HepG2 (cell line): ENCODE measurements around the gene ZKSCAN1. TPM values are rescaled to one million over a fixed set of nuclear protein-coding genes. Genes with fewer than 3 reads are reported as not detected.

Source experiments
- CENPT ChIP-seq: sonication (generic); formaldehyde crosslinking; IDR thresholded peaks from 2 replicates; pipeline ENCODE4 v1.8.0; 2022; ENCODE audit warnings: low read depth, mild to moderate bottlenecking, moderate library complexity, missing genetic modification reagents
- KLF15 ChIP-seq: sonication (generic); formaldehyde crosslinking; IDR thresholded peaks from 2 replicates; pipeline ENCODE4 v1.8.1; 2023; ENCODE audit warnings: borderline replicate concordance, mild to moderate bottlenecking, inconsistent platforms, missing genetic modification reagents, mixed read lengths
- KMT2B ChIP-seq: IDR thresholded peaks from 2 replicates; pipeline ENCODE4 v1.6.1; 2016; ENCODE audit warnings: missing genetic modification reagents, missing compliant biosample characterization
- NR1H2 ChIP-seq: sonication (generic); formaldehyde crosslinking; IDR thresholded peaks from 2 replicates; pipeline ENCODE4 v1.8.1; 2022; ENCODE audit warnings: low read depth, missing genetic modification reagents, borderline replicate concordance
- ZNF598 ChIP-seq: sonication (generic); formaldehyde crosslinking; IDR thresholded peaks from 2 replicates; pipeline ENCODE4 v1.5.1; 2020; ENCODE audit warnings: mild to moderate bottlenecking, missing genetic modification reagents, borderline replicate concordance
- ZNF703 ChIP-seq: sonication (generic); formaldehyde crosslinking; IDR thresholded peaks from 2 replicates; pipeline ENCODE4 v1.5.1; 2020; ENCODE audit warnings: missing genetic modification reagents, mild to moderate bottlenecking, moderate library complexity, borderline replicate concordance
- polyA plus RNA-seq, 8 experiments: library from polyadenylated mRNA; depleted of rRNA in 3 of 8; stranded (reverse) in 7 of 8; unstranded in 1 of 8; fragments of >200 nt; fragmentation: Illumina TruSeq in 4 of 8; extraction: Trizol in 4 of 8; gene quantifications; 2 replicates each; pipeline versions ENCODE4 v1.2.1 to v1.2.3, GENCODE V29; 2011 to 2016; ENCODE audit warnings: low read depth in 4 of 8, missing spikeins in 1 of 8, mixed read lengths in 1 of 8; ENCODE audit not compliant: insufficient read depth in 1 of 8
- total RNA-seq, 5 experiments: library from RNA; depleted of rRNA; stranded (reverse); fragments of >200 nt; fragmentation: Illumina TruSeq; extraction: Trizol; gene quantifications; 2 replicates each; pipeline ENCODE4 v1.2.3, GENCODE V29; 2016; ENCODE audit warnings: low read depth in 1 of 5
- TF ChIP-seq, protein P1 (sequence below), 2 experiments: fragments of 450-650 bp in 1 of 2; sonication (generic) in 1 of 2; formaldehyde crosslinking in 1 of 2; IDR thresholded peaks; 2 replicates each; pipeline versions ENCODE4 v1.6.1 to v1.8.0; 2016 to 2022; ENCODE audit warnings: antibody characterized with exemption in 1 of 2, mild to moderate bottlenecking in 1 of 2, missing genetic modification reagents in 1 of 2
- TF ChIP-seq, protein P2 (sequence below): sonication (generic); formaldehyde crosslinking; IDR thresholded peaks from 2 replicates; pipeline ENCODE4 v1.5.1; 2020; ENCODE audit warnings: mild to moderate bottlenecking, moderate library complexity, missing genetic modification reagents
- TF ChIP-seq, protein P3 (sequence below): sonication (generic); formaldehyde crosslinking; IDR thresholded peaks from 2 replicates; pipeline ENCODE4 v1.4.0; 2020; ENCODE audit warnings: missing genetic modification reagents
- TF ChIP-seq, protein P4 (sequence below): sonication (generic); formaldehyde crosslinking; IDR thresholded peaks from 2 replicates; pipeline ENCODE4 v1.5.0; 2020; ENCODE audit warnings: missing genetic modification reagents
- TF ChIP-seq, protein P5 (sequence below): sonication (generic); formaldehyde crosslinking; IDR thresholded peaks from 2 replicates; pipeline ENCODE4 v1.5.0; 2020; ENCODE audit warnings: mild to moderate bottlenecking, missing genetic modification reagents
- TF ChIP-seq, protein P6 (sequence below): sonication (generic); formaldehyde crosslinking; IDR thresholded peaks from 2 replicates; pipeline ENCODE4 v1.8.1; 2023; ENCODE audit warnings: mild to moderate bottlenecking, missing genetic modification reagents

Gene ZKSCAN1
- total and polyA plus RNA-seq, 2 of the 13 experiments (the other 11 are each of a cell fraction or from before 2014, with no cell fraction given) = 46.4 to 60.6 TPM

DNA sequence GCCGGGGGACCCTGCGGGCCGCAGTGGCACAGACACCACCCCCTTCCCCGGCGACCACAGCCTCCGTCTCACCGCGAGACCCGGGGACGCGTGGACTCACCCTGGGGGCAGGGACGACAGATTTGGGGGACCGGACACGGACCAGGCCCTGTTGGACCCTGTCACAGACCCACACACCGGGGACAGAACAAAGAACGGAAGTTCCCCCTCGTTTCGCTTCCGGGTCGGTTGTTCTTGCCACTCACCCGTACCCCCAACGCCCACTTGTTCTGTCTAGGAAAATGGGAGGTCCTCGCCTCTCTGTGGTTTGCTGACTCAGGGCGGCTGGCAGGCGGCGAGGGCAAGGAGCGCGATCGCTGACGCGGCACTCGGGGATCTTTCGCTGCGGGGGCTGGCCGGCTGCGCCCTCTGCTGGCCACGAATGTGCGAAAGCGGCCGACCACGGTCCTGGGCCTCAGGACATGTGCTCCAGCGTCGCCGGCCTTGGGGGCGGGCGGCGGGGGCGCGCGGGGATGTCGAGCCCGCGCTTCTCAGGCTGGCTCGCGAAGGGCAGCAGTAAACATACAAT lies 66.2 kb downstream of the ZKSCAN1 start, which contains the start of gene ZNF3 (continued):
- TF ChIP-seq, protein P1, sequence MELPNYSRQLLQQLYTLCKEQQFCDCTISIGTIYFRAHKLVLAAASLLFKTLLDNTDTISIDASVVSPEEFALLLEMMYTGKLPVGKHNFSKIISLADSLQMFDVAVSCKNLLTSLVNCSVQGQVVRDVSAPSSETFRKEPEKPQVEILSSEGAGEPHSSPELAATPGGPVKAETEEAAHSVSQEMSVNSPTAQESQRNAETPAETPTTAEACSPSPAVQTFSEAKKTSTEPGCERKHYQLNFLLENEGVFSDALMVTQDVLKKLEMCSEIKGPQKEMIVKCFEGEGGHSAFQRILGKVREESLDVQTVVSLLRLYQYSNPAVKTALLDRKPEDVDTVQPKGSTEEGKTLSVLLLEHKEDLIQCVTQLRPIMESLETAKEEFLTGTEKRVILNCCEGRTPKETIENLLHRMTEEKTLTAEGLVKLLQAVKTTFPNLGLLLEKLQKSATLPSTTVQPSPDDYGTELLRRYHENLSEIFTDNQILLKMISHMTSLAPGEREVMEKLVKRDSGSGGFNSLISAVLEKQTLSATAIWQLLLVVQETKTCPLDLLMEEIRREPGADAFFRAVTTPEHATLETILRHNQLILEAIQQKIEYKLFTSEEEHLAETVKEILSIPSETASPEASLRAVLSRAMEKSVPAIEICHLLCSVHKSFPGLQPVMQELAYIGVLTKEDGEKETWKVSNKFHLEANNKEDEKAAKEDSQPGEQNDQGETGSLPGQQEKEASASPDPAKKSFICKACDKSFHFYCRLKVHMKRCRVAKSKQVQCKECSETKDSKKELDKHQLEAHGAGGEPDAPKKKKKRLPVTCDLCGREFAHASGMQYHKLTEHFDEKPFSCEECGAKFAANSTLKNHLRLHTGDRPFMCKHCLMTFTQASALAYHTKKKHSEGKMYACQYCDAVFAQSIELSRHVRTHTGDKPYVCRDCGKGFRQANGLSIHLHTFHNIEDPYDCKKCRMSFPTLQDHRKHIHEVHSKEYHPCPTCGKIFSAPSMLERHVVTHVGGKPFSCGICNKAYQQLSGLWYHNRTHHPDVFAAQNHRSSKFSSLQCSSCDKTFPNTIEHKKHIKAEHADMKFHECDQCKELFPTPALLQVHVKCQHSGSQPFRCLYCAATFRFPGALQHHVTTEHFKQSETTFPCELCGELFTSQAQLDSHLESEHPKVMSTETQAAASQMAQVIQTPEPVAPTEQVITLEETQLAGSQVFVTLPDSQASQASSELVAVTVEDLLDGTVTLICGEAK (IDR thresholded peaks at IDR 0.05) = peak; percentile 87
- TF ChIP-seq, protein P1 (CRISPR knock-in tag; IDR thresholded peaks at IDR 0.05) = peak; percentile 81
- TF ChIP-seq, protein P2, sequence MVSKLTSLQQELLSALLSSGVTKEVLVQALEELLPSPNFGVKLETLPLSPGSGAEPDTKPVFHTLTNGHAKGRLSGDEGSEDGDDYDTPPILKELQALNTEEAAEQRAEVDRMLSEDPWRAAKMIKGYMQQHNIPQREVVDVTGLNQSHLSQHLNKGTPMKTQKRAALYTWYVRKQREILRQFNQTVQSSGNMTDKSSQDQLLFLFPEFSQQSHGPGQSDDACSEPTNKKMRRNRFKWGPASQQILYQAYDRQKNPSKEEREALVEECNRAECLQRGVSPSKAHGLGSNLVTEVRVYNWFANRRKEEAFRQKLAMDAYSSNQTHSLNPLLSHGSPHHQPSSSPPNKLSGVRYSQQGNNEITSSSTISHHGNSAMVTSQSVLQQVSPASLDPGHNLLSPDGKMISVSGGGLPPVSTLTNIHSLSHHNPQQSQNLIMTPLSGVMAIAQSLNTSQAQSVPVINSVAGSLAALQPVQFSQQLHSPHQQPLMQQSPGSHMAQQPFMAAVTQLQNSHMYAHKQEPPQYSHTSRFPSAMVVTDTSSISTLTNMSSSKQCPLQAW (CRISPR knock-in tag) = peak; percentile 98
- TF ChIP-seq NR1H2 = no peak
- TF ChIP-seq KMT2B (CRISPR knock-in tag) = peak; percentile 85
- TF ChIP-seq, protein P3, sequence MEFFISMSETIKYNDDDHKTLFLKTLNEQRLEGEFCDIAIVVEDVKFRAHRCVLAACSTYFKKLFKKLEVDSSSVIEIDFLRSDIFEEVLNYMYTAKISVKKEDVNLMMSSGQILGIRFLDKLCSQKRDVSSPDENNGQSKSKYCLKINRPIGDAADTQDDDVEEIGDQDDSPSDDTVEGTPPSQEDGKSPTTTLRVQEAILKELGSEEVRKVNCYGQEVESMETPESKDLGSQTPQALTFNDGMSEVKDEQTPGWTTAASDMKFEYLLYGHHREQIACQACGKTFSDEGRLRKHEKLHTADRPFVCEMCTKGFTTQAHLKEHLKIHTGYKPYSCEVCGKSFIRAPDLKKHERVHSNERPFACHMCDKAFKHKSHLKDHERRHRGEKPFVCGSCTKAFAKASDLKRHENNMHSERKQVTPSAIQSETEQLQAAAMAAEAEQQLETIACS = peak; percentile 98
- peak; percentile 55; the same call in 1 of the 2 replicates for TF ChIP-seq ZNF703 (CRISPR knock-in tag)
- TF ChIP-seq CENPT (CRISPR knock-in tag) = 0 out of 2 replicates have a peak, but pooled peaks have one; percentile 58
- peak; percentile 74; the same call in 1 of the 2 replicates for TF ChIP-seq KLF15
- TF ChIP-seq, protein P4, sequence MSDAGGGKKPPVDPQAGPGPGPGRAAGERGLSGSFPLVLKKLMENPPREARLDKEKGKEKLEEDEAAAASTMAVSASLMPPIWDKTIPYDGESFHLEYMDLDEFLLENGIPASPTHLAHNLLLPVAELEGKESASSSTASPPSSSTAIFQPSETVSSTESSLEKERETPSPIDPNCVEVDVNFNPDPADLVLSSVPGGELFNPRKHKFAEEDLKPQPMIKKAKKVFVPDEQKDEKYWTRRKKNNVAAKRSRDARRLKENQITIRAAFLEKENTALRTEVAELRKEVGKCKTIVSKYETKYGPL (CRISPR knock-in tag) = no peak
- peak; percentile 97 for TF ChIP-seq ZNF598 (CRISPR knock-in tag)
- TF ChIP-seq, protein P5, sequence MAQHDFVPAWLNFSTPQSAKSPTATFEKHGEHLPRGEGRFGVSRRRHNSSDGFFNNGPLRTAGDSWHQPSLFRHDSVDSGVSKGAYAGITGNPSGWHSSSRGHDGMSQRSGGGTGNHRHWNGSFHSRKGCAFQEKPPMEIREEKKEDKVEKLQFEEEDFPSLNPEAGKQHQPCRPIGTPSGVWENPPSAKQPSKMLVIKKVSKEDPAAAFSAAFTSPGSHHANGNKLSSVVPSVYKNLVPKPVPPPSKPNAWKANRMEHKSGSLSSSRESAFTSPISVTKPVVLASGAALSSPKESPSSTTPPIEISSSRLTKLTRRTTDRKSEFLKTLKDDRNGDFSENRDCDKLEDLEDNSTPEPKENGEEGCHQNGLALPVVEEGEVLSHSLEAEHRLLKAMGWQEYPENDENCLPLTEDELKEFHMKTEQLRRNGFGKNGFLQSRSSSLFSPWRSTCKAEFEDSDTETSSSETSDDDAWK (CRISPR knock-in tag) = no peak
- TF ChIP-seq, protein P6, sequence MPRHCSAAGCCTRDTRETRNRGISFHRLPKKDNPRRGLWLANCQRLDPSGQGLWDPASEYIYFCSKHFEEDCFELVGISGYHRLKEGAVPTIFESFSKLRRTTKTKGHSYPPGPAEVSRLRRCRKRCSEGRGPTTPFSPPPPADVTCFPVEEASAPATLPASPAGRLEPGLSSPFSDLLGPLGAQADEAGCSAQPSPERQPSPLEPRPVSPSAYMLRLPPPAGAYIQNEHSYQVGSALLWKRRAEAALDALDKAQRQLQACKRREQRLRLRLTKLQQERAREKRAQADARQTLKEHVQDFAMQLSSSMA = peak; percentile 96
